Gastrocnemius medialis (tissue), 4 donors: ENCODE results near the gene SNX30. TPM values are rescaled to one million over a fixed set of nuclear protein-coding genes. Genes with fewer than 3 reads are reported as not detected.

Source experiments
- ATAC-seq, 2 donors: fragments of 150-250 bp; one replicate each; pipeline ENCODE4 v1.9.1; 2016
- DNase-seq, 2 donors: peaks; one replicate each; pipeline ENCODE4 v3.0.0-alpha.2; 2019
- H3K27ac ChIP-seq, 4 donors: fragments of 200-600 bp; sonication (generic); 1 replicate in 1 of 4; 2 replicates in 3 of 4; pipeline ENCODE4 v1.5.1; 2016 to 2018; ENCODE audit warnings: mild to moderate bottlenecking in 2 of 4, moderate library complexity in 1 of 4
- H3K27me3 ChIP-seq, 3 donors: fragments of 200-600 bp; sonication (generic) in 2 of 3; 1 replicate in 1 of 3; 2 replicates in 2 of 3; pipeline versions ENCODE4 v1.5.1 to v1.6.0; 2016 to 2019; ENCODE audit warnings: mild to moderate bottlenecking in 1 of 3, moderate library complexity in 1 of 3
- H3K36me3 ChIP-seq, 2 donors: fragments of 200-600 bp; sonication (generic) in 1 of 2; one replicate each; pipeline ENCODE4 v1.5.1; 2017 to 2018
- H3K4me1 ChIP-seq, 2 donors: fragments of 200-600 bp; sonication (generic) in 1 of 2; one replicate each; pipeline ENCODE4 v1.5.1; 2016 to 2017; ENCODE audit warnings: mild to moderate bottlenecking in 2 of 2
- H3K4me3 ChIP-seq, 4 donors: fragments of 200-600 bp; sonication (generic) in 3 of 4; 1 replicate in 1 of 4; 2 replicates in 3 of 4; pipeline ENCODE4 v1.5.1; 2016 to 2019; ENCODE audit warnings: mild to moderate bottlenecking in 2 of 4
- H3K9me3 ChIP-seq, 3 donors: fragments of 200-600 bp; sonication (generic) in 2 of 3; 1 replicate in 1 of 3; 2 replicates in 2 of 3; pipeline ENCODE4 v1.5.1; 2016 to 2019
- POLR2A ChIP-seq, 2 donors: fragments of 450-650 bp; IDR thresholded peaks; one replicate each; pipeline ENCODE4 v1.6.1; 2017; ENCODE audit warnings: antibody characterized with exemption in 2 of 2, mild to moderate bottlenecking in 2 of 2, moderate library complexity in 2 of 2
- in situ Hi-C, 4 donors: fragments of 200-750 bp; cut with MboI; loops; one replicate each; pipeline versions ENCODE4 v1.15.0 to v1.8.0; 2017; ENCODE audit warnings: low sequenced_read_pairs in 4 of 4
- intact Hi-C: fragments of 100-400 bp; cut with DNase I; formaldehyde crosslinking; loops from one replicate; pipeline ENCODE4 v1.15.1; 2023; ENCODE audit warnings: low total_unique reads
- total RNA-seq, 4 donors: library from RNA; depleted of rRNA; stranded (reverse); fragments of >200 nt; gene quantifications; one replicate each; pipeline versions ENCODE4 v1.1.0 to v1.2.3, GENCODE V29; 2016
- TF ChIP-seq, protein P1 (sequence below), 5 experiments: fragments of 450-650 bp in 3 of 5; fragments of 200-600 bp in 2 of 5; sonication (generic) in 2 of 5; IDR thresholded peaks in 4 of 5; conservative IDR thresholded peaks in 1 of 5; 1 replicate in 4 of 5; 2 replicates in 1 of 5; pipeline ENCODE4 v1.5.1; 2016 to 2019; ENCODE audit warnings: antibody characterized with exemption in 5 of 5, mild to moderate bottlenecking in 3 of 5, moderate library complexity in 3 of 5

The SNX30 gene
- total RNA-seq, 4 donors from 2014 or later = 2.3 to 6.1 (median 3.9) TPM

DNA sequence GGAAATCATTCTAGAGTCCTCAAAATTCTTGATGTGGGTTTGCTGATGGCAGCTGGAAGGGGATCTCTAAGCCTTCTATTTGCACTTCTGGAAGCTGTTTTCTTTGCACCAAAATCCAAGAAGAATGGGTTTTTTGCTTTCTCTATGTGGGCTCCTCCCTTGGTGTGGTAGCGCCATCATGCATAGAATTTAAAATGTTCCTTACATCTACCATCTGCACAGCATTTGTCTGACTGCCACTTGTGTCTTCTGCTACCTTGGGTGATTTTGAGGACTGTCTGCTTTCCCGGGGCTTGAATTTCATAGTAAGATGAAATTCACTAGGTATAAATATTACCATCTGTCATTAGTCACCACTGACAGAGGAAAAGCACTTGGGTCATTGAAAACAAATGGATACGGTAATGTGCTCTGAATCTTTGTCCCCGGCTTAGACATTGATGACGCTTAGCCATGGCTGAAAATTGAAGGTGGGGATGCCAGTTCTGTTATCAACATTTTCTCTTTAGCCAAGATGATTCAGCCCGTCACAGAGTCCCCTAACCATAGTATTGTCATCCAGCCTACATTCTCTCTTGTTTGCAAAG is 30.0 kb downstream of the SNX30 start:
- H3K27ac ChIP-seq = no peak overlapping the region
- no peaks in the 10 kb centered on the region for H3K27me3 ChIP-seq
- intact Hi-C loops (no loop called here), in situ Hi-C loops (no loop called here)
- peaks cover 16 to 20% of the 10 kb centered on the region in 2 donors for H3K4me1 ChIP-seq
- TF ChIP-seq, protein P1, sequence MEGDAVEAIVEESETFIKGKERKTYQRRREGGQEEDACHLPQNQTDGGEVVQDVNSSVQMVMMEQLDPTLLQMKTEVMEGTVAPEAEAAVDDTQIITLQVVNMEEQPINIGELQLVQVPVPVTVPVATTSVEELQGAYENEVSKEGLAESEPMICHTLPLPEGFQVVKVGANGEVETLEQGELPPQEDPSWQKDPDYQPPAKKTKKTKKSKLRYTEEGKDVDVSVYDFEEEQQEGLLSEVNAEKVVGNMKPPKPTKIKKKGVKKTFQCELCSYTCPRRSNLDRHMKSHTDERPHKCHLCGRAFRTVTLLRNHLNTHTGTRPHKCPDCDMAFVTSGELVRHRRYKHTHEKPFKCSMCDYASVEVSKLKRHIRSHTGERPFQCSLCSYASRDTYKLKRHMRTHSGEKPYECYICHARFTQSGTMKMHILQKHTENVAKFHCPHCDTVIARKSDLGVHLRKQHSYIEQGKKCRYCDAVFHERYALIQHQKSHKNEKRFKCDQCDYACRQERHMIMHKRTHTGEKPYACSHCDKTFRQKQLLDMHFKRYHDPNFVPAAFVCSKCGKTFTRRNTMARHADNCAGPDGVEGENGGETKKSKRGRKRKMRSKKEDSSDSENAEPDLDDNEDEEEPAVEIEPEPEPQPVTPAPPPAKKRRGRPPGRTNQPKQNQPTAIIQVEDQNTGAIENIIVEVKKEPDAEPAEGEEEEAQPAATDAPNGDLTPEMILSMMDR (IDR thresholded peaks at IDR 0.05 in 4 of 5, conservative IDR thresholded peaks at IDR 0.05 in 1 of 5) = no peak
- TF ChIP-seq POLR2A (IDR thresholded peaks at IDR 0.05) = no peak
- H3K9me3 ChIP-seq = no peaks in the 10 kb centered on the region
- no peaks in the 10 kb centered on the region for H3K36me3 ChIP-seq
- H3K4me3 ChIP-seq = no peak overlapping the region
- no peak for ATAC-seq
- no peak for DNase-seq

DNA sequence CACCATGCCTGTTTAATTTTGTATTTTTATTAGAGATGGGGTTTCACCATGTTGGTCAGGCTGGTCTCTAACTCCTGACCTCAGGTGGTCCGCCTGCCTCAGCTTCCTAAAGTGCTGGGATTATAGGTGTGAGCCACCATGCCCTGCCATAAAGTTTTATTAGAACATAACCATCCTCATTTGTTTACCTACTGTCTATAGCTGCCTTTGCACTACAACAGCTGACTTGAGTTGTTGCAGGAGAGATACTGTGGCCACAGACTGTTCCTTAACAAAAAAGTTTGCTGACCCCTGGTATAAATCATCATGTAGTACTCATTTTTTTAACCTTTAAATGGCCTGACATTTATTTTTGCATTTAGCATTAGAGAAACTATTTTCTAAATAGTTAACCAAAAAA is 31.7 kb downstream of the SNX30 start:
- no peaks in the 10 kb centered on the region for H3K36me3 ChIP-seq
- ATAC-seq = no peak
- intact Hi-C loops = no loop called here
- no peak for DNase-seq
- no peak overlapping the region for H3K27ac ChIP-seq
- H3K4me3 ChIP-seq = no peak overlapping the region
- no peaks in the 10 kb centered on the region for H3K9me3 ChIP-seq
- H3K4me1 ChIP-seq = peaks cover 16 to 20% of the 10 kb centered on the region in 2 donors
- no peaks in the 10 kb centered on the region for H3K27me3 ChIP-seq
- TF ChIP-seq, protein P1 (IDR thresholded peaks at IDR 0.05 in 4 of 5, conservative IDR thresholded peaks at IDR 0.05 in 1 of 5) = no peak
- no peak for TF ChIP-seq POLR2A (IDR thresholded peaks at IDR 0.05)
- in situ Hi-C loops = no loop called here

DNA sequence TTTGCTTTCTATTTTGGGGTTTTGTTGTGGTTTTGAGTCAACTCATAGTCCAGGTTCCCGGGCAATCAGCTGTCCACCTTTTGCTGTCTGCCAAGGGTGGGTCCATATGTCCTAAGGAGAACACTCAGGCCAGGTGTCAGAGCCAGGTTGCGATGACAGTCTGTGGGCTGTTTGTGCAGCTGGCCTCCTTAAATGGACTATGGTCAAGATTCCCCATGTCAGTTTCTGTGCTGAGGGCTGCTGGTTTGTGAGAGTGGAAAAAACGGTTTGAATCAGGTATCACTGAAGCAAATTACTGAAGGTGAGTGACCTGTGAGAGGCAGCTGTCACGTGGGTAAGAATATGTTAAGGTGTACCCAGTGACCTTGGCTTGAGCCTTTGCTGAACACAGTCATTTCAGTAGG is 33.0 kb downstream of the SNX30 start:
- intact Hi-C loops (no loop called here), in situ Hi-C loops (no loop called here)
- no peak for DNase-seq
- Histone ChIP-seq H3K27me3 (no peaks in the 10 kb centered on the region), H3K36me3 (no peaks in the 10 kb centered on the region), H3K4me1 (peaks cover 16 to 20% of the 10 kb centered on the region in 2 donors), H3K4me3 (no peak overlapping the region), H3K9me3 (no peaks in the 10 kb centered on the region), H3K27ac (no peak overlapping the region)
- TF ChIP-seq, protein P1 (IDR thresholded peaks at IDR 0.05 in 4 of 5, conservative IDR thresholded peaks at IDR 0.05 in 1 of 5) = no peak
- no peak for TF ChIP-seq POLR2A (IDR thresholded peaks at IDR 0.05)
- ATAC-seq = no peak

DNA sequence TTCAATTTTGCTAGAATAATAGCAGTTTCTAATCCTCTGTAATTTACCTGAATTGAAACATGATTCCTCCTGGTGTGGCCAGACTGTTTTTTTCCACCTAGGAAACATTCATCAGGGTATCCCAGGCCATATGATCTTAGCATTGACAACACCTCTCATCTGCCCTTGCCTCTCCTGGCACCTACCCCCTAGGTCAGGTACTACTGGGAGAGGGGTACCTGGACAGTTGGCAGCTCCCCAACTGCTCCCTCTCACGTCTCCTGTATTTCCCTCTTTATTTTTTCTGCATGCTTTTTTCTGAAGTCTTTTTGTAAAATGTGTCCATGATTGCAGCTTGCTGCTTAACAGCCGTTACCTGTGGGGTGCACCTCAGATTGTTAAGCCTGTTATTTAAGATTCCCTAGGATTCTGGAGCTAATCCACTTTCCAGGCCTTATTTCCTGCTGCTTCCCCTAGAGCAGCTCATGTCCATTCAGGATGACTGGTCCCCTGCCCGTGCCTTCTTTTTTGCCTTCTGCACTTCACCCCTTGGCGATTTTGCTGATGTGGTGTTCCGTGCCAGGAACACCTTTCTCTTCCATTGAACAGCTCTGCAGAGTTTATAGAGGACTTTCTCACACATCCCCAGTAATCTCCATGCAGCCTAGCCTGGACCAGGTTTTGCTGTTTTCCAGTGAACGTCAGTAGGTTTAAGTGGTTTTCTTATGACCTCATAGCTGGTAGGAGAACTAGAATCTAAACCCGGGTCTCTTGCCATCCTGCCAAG is 33.6 kb downstream of the SNX30 start:
- ATAC-seq (no peak), DNase-seq (no peak)

More for the DNA sequence above, 33.6 kb downstream of the SNX30 start:
- Histone ChIP-seq H3K27me3 (no peaks in the 10 kb centered on the region), H3K4me1 (peaks cover 16 to 20% of the 10 kb centered on the region in 2 donors), H3K9me3 (no peaks in the 10 kb centered on the region), H3K4me3 (no peak overlapping the region), H3K36me3 (no peaks in the 10 kb centered on the region), H3K27ac (no peak overlapping the region)
- TF ChIP-seq, protein P1 (IDR thresholded peaks at IDR 0.05 in 4 of 5, conservative IDR thresholded peaks at IDR 0.05 in 1 of 5) = no peak
- no peak for TF ChIP-seq POLR2A (IDR thresholded peaks at IDR 0.05)
- in situ Hi-C loops = no loop called here
- intact Hi-C loops = no loop called here
